ENCODE measurements around the gene PTPN23. TPM values are rescaled to one million over a fixed set of nuclear protein-coding genes. Genes with fewer than 3 reads are reported as not detected.

PTPN23 gene
- total and polyA plus RNA-seq, 2 experiments from 2014 or later, result 14.3 to 48.8 TPM

- Histone ChIP-seq H3K27me3 (ENCODE audit: insufficient read depth) (no peaks in the 10 kb centered on the region), H4K20me1 (replicated peaks; ENCODE audit: insufficient read depth) (peaks cover 38% of the 10 kb centered on the region), H3K36me3 (ENCODE audit: insufficient read depth) (no peaks in the 10 kb centered on the region; the same call in 1 of the 2 replicates), H3K9me2 (ENCODE audit: insufficient read depth) (no peaks in the 10 kb centered on the region), H3K4me2 (no peak overlapping the region), H3K27ac (ENCODE audit: low read depth) (no peak overlapping the region), H3K4me3 (no peak overlapping the region), H3K4me1 (ENCODE audit: insufficient read depth) (peaks cover 6% of the 10 kb centered on the region; the same call in 1 of the 2 replicates), H2AFZ (no peak overlapping the region), H3F3A (replicated peaks; ENCODE audit: low read depth) (no peaks in the 10 kb centered on the region), H3K79me2 (replicated peaks; ENCODE audit: insufficient read depth) (peaks cover 50% of the 10 kb centered on the region)
- TF ChIP-seq, protein P1, sequence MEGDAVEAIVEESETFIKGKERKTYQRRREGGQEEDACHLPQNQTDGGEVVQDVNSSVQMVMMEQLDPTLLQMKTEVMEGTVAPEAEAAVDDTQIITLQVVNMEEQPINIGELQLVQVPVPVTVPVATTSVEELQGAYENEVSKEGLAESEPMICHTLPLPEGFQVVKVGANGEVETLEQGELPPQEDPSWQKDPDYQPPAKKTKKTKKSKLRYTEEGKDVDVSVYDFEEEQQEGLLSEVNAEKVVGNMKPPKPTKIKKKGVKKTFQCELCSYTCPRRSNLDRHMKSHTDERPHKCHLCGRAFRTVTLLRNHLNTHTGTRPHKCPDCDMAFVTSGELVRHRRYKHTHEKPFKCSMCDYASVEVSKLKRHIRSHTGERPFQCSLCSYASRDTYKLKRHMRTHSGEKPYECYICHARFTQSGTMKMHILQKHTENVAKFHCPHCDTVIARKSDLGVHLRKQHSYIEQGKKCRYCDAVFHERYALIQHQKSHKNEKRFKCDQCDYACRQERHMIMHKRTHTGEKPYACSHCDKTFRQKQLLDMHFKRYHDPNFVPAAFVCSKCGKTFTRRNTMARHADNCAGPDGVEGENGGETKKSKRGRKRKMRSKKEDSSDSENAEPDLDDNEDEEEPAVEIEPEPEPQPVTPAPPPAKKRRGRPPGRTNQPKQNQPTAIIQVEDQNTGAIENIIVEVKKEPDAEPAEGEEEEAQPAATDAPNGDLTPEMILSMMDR (conservative IDR thresholded peaks at IDR 0.05; ENCODE audit: low read depth in 2 of 2), result no peak
- TF ChIP-seq ZNF114 (CRISPR knock-in tag; IDR thresholded peaks at IDR 0.05) (no peak), JUNB (IDR thresholded peaks at IDR 0.05; ENCODE audit: unreplicated experiment) (no peak), EZH2 (IDR thresholded peaks at IDR 0.05; ENCODE audit: low read depth, unreplicated experiment) (no peak), ZNF331 (CRISPR knock-in tag; IDR thresholded peaks at IDR 0.05; ENCODE audit: low read depth) (no peak), STAT1 (IDR thresholded peaks at IDR 0.05; ENCODE audit: unreplicated experiment) (no peak), EZH2phosphoT487 (IDR thresholded peaks at IDR 0.05; ENCODE audit: unreplicated experiment) (no peak), POLR2AphosphoS5 (IDR thresholded peaks at IDR 0.05; ENCODE audit: low read depth) (no peak)
- TF ChIP-seq, protein P2, sequence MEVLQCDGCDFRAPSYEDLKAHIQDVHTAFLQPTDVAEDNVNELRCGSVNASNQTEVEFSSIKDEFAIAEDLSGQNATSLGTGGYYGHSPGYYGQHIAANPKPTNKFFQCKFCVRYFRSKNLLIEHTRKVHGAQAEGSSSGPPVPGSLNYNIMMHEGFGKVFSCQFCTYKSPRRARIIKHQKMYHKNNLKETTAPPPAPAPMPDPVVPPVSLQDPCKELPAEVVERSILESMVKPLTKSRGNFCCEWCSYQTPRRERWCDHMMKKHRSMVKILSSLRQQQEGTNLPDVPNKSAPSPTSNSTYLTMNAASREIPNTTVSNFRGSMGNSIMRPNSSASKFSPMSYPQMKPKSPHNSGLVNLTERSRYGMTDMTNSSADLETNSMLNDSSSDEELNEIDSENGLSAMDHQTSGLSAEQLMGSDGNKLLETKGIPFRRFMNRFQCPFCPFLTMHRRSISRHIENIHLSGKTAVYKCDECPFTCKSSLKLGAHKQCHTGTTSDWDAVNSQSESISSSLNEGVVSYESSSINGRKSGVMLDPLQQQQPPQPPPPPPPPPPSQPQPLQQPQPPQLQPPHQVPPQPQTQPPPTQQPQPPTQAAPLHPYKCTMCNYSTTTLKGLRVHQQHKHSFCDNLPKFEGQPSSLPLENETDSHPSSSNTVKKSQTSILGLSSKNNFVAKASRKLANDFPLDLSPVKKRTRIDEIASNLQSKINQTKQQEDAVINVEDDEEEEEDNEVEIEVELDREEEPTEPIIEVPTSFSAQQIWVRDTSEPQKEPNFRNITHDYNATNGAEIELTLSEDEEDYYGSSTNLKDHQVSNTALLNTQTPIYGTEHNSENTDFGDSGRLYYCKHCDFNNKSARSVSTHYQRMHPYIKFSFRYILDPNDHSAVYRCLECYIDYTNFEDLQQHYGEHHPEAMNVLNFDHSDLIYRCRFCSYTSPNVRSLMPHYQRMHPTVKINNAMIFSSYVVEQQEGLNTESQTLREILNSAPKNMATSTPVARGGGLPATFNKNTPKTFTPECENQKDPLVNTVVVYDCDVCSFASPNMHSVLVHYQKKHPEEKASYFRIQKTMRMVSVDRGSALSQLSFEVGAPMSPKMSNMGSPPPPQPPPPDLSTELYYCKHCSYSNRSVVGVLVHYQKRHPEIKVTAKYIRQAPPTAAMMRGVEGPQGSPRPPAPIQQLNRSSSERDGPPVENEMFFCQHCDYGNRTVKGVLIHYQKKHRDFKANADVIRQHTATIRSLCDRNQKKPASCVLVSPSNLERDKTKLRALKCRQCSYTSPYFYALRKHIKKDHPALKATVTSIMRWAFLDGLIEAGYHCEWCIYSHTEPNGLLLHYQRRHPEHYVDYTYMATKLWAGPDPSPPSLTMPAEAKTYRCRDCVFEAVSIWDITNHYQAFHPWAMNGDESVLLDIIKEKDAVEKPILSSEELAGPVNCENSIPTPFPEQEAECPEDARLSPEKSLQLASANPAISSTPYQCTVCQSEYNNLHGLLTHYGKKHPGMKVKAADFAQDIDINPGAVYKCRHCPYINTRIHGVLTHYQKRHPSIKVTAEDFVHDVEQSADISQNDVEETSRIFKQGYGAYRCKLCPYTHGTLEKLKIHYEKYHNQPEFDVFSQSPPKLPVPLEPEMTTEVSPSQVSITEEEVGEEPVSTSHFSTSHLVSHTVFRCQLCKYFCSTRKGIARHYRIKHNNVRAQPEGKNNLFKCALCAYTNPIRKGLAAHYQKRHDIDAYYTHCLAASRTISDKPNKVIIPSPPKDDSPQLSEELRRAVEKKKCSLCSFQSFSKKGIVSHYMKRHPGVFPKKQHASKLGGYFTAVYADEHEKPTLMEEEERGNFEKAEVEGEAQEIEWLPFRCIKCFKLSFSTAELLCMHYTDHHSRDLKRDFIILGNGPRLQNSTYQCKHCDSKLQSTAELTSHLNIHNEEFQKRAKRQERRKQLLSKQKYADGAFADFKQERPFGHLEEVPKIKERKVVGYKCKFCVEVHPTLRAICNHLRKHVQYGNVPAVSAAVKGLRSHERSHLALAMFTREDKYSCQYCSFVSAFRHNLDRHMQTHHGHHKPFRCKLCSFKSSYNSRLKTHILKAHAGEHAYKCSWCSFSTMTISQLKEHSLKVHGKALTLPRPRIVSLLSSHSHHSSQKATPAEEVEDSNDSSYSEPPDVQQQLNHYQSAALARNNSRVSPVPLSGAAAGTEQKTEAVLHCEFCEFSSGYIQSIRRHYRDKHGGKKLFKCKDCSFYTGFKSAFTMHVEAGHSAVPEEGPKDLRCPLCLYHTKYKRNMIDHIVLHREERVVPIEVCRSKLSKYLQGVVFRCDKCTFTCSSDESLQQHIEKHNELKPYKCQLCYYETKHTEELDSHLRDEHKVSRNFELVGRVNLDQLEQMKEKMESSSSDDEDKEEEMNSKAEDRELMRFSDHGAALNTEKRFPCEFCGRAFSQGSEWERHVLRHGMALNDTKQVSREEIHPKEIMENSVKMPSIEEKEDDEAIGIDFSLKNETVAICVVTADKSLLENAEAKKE (CRISPR knock-in tag; IDR thresholded peaks at IDR 0.05), result no peak
- TF ChIP-seq, protein P3, sequence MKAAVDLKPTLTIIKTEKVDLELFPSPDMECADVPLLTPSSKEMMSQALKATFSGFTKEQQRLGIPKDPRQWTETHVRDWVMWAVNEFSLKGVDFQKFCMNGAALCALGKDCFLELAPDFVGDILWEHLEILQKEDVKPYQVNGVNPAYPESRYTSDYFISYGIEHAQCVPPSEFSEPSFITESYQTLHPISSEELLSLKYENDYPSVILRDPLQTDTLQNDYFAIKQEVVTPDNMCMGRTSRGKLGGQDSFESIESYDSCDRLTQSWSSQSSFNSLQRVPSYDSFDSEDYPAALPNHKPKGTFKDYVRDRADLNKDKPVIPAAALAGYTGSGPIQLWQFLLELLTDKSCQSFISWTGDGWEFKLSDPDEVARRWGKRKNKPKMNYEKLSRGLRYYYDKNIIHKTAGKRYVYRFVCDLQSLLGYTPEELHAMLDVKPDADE (IDR thresholded peaks at IDR 0.05), result no peak
- TF ChIP-seq, protein P4, sequence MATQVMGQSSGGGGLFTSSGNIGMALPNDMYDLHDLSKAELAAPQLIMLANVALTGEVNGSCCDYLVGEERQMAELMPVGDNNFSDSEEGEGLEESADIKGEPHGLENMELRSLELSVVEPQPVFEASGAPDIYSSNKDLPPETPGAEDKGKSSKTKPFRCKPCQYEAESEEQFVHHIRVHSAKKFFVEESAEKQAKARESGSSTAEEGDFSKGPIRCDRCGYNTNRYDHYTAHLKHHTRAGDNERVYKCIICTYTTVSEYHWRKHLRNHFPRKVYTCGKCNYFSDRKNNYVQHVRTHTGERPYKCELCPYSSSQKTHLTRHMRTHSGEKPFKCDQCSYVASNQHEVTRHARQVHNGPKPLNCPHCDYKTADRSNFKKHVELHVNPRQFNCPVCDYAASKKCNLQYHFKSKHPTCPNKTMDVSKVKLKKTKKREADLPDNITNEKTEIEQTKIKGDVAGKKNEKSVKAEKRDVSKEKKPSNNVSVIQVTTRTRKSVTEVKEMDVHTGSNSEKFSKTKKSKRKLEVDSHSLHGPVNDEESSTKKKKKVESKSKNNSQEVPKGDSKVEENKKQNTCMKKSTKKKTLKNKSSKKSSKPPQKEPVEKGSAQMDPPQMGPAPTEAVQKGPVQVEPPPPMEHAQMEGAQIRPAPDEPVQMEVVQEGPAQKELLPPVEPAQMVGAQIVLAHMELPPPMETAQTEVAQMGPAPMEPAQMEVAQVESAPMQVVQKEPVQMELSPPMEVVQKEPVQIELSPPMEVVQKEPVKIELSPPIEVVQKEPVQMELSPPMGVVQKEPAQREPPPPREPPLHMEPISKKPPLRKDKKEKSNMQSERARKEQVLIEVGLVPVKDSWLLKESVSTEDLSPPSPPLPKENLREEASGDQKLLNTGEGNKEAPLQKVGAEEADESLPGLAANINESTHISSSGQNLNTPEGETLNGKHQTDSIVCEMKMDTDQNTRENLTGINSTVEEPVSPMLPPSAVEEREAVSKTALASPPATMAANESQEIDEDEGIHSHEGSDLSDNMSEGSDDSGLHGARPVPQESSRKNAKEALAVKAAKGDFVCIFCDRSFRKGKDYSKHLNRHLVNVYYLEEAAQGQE (IDR thresholded peaks at IDR 0.05; ENCODE audit: unreplicated experiment), result no peak
- H3K9me3 Mint-ChIP-seq, result no peaks in the 10 kb centered on the region
- H3K36me3 Mint-ChIP-seq (ENCODE audit: low read depth), result peaks cover 6% of the 10 kb centered on the region; the same call in 1 of the 3 replicates
- H3K4me3 Mint-ChIP-seq, result no peak overlapping the region
- H3K27me3 Mint-ChIP-seq (ENCODE audit: insufficient read depth, low read depth, poor library complexity), result peaks cover 4% of the 10 kb centered on the region
- ATAC-seq (peak; percentile 51; the same call in 2 of the 3 replicates), DNase-seq (ENCODE audit: low spot score) (no peak)
- peaks cover 4% of the 10 kb centered on the region; the same call in 2 of the 3 replicates for H3K4me1 Mint-ChIP-seq
- H3K27ac Mint-ChIP-seq, result no peak overlapping the region; the same call in 1 of the 2 replicates
Measured at GRCh38 chr3:47394140-47394870, 13.5 kb downstream of the PTPN23 start.

Measured in GM23338 (cell line).